Measurements from ENCODE around the gene NSL1. TPM values are rescaled to one million over a fixed set of nuclear protein-coding genes. Genes with fewer than 3 reads are reported as not detected.

The NSL1 gene
- total RNA-seq, 1 experiment from 2014 or later, result 36.4 TPM

- no peak for DNase-seq (ENCODE audit: low read depth, low spot score)
- Histone ChIP-seq H3K36me3 (ENCODE audit: control insufficient read depth in 1 of 2, insufficient read depth in 2 of 2, low read length in 2 of 2) (no peaks in the 10 kb centered on the region), H4K20me1 (ENCODE audit: insufficient read depth) (no peaks in the 10 kb centered on the region), H3K79me2 (ENCODE audit: insufficient read depth, low read length) (no peaks in the 10 kb centered on the region), H3K9me2 (ENCODE audit: insufficient read depth) (no peaks in the 10 kb centered on the region), H3K9ac (ENCODE audit: low read length) (no peak overlapping the region), H3K4me2 (ENCODE audit: low read length) (no peak overlapping the region), H3K27ac (ENCODE audit: low read depth, low read length) (no peak overlapping the region), H3K4me1 (ENCODE audit: control insufficient read depth in 1 of 2, insufficient read depth in 2 of 2, low read length in 2 of 2) (peaks cover 4 to 11% of the 10 kb centered on the region in 2 experiments), H3K4me3 (replicated peaks in 1 of 2; ENCODE audit: low read depth in 1 of 2, low read length in 2 of 2) (no peak overlapping the region), H3K9me3 (ENCODE audit: control insufficient read depth in 1 of 2, insufficient read depth in 1 of 2, low read depth in 1 of 2, low read length in 2 of 2) (no peaks in the 10 kb centered on the region), H2AFZ (ENCODE audit: low read depth, low read length, poor library complexity, severe bottlenecking) (no peak overlapping the region), H3K27me3 (ENCODE audit: insufficient read depth, low read length) (no peaks in the 10 kb centered on the region)
- no TSS peak for BruUV-seq (replicated peaks)
- 0 out of 2 replicates have a peak, but pooled peaks have one; percentile 40 for ATAC-seq
- CTCF ChIA-PET, result no interaction called here
- TF ChIP-seq EZH2 (IDR thresholded peaks at IDR 0.05) (no peak), ELF1 (IDR thresholded peaks at IDR 0.05; ENCODE audit: borderline replicate concordance, low read depth) (no peak), RAD21 (IDR thresholded peaks at IDR 0.05; ENCODE audit: low read depth) (peak; percentile 37), JUND (IDR thresholded peaks at IDR 0.05) (no peak), CTCF (IDR thresholded peaks at IDR 0.05 in 2 of 3, conservative IDR thresholded peaks at IDR 0.05 in 1 of 3; ENCODE audit: borderline replicate concordance in 1 of 3, insufficient read depth in 1 of 3, low read depth in 2 of 3, low read length in 2 of 3) (peak in 1 of 3 experiments; percentile 20; a peak in 1 of 6 replicates), SP1 (IDR thresholded peaks at IDR 0.05; ENCODE audit: low read depth) (no peak)
- TF ChIP-seq, protein P1, sequence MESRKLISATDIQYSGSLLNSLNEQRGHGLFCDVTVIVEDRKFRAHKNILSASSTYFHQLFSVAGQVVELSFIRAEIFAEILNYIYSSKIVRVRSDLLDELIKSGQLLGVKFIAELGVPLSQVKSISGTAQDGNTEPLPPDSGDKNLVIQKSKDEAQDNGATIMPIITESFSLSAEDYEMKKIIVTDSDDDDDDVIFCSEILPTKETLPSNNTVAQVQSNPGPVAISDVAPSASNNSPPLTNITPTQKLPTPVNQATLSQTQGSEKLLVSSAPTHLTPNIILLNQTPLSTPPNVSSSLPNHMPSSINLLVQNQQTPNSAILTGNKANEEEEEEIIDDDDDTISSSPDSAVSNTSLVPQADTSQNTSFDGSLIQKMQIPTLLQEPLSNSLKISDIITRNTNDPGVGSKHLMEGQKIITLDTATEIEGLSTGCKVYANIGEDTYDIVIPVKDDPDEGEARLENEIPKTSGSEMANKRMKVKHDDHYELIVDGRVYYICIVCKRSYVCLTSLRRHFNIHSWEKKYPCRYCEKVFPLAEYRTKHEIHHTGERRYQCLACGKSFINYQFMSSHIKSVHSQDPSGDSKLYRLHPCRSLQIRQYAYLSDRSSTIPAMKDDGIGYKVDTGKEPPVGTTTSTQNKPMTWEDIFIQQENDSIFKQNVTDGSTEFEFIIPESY (IDR thresholded peaks at IDR 0.05; ENCODE audit: extremely low read depth, insufficient replicate concordance, low read length), result no peak
- intact Hi-C loops (cut with micrococcal nuclease), result no loop called here
- RAD21 ChIA-PET (ENCODE audit: low non-redundant PET in 1 of 2, low total read pairs in 2 of 2, uncharacterized antibody in 2 of 2, unreplicated experiment in 2 of 2), result no interaction called here
- POLR2A ChIA-PET, result no interaction called here
These were observed 73.1 kb downstream of the NSL1 start for GRCh38 chr1:212718499-212718898.
